Limb (tissue), 2 donors: ENCODE results near the gene KCNMA1.

Source experiments
- DNase-seq, 2 donors: peaks; one replicate each; pipeline ENCODE4 v3.0.0-alpha.2; 2016; ENCODE audit errors: extremely low spot score in 2 of 2

Gene KCNMA1

DNA sequence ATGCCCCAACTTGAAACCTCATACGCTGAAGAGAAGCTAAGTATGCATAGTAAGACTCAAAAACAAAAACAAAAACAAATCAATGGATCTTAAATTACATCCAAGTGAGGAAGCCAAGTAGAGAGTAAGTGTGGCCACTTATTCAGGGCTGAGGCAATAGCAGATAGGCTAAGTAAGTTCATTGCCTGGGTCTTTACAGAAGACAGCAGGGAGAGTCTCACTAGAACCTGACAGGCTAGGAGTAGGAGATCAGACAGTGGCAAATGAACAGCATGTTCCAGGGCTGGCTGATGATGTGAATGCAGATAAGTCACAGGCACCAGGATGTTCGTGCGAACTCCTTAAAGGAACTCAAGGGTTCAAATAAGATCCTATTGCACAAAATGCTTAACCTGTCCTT is 568.6 kb downstream of the KCNMA1 start:
- no peak for DNase-seq

DNA sequence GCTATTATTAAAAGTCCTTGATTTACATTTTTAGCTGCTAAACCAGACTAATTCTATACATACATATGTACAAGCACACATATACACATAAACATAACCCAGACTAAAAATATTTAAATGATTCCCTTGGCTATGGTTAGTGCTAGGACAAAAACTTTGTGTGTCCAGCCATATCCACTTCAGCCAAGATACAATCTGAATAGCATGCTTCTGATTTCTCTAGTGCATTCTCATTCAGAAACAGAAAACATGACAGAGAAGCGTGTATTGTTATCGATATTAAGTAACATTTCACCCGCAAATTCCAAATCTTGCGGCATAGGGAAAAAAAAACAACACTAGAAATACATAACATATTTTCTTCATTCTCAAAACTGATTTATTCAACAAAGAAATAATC is 569.3 kb downstream of the KCNMA1 start:
- no peak for DNase-seq

DNA sequence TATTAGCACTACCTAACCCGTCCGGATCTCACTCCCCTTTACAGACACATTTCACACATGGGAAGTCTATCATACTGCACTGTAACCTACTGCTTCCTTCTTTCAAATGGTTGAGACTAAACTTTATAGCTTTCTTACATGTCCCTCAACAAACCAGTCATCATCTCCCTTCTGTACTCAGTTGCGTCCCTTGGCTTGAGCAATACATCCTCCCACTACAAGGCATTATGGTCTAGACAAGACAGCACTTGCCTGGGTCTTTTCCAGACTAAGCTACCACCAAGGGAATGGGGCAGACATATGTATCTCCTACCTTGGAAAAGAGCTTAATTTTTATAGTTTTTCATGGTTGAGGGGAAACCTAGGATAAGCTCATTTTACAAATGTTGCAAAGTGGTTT is 575.2 kb downstream of the KCNMA1 start:
- DNase-seq: no peak

DNA sequence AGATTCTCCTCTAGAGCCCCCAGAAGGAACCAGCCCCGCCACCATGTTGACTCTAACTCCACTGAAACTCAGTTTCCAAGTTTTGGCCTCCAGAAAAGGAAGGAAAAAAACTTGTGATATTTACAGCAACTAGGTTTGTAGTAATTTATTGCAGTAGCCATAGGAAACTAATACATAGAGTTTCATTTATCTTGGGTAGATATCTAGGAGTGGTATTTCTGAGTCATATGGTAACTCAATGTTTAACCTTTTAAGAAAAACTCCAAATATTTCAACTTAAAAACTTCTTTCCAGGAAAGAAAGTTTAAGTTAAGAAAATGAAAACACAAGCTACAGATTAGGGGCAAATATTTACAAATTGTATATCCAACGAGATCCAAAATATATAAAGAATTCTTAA is 576.7 kb downstream of the KCNMA1 start:
- no peak for DNase-seq

DNA sequence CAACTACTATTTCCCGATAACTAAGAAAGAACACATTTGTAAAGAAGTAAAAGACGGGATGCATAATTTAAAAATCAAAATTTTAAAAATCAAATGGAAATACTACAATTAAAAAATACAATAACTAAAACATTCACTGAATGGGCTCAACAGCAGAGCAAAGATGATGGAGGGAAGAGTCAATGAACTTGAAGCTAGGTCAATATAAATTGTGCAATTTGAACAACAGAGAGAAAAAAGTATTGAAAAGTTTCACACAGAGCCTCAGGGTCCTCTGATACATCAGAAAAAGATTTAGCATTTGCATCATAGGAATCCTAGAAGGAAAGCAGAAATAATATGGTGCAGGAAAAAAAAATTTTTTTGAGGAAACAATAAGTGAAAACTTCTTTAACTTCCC is 581.0 kb downstream of the KCNMA1 start:
- no peak for DNase-seq

DNA sequence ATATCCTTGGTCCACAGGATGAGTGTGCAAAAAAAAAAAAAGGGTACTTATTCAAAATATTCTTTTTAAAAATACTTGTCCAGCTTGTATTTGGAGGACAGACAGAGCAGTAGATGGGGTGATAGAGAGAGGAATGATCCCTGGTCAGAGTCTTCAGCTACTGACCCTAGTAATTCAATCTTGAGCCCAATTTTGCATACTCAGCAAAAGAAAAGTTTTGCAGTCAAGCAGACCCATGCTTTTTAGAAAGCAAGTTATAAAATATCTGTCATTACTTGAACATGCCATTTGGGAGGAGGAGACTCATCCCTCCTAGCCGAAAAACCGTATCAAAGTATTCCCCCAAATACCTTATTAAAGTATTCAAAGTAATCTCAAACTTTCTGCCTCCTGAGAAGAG is 585.0 kb downstream of the KCNMA1 start:
- no peak for DNase-seq

DNA sequence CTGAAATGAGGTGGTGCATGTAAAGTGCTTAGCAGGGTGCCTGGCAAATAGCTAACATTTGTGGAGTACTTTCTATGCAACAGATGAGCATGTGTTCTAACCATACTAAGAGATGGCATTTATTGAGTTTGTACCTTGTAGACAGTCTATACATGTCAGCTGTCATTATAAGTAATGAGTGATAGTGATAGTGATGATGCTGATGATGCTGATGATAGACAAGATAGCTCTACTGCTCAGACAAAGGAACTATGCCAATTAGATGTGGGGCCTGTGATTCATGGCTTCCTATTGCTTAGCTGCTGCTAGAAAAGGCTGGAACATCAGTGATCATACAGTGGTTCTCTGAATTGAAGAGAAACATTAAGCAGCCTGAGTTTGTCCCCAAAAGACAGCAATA is 585.8 kb downstream of the KCNMA1 start:
- no peak for DNase-seq

DNA sequence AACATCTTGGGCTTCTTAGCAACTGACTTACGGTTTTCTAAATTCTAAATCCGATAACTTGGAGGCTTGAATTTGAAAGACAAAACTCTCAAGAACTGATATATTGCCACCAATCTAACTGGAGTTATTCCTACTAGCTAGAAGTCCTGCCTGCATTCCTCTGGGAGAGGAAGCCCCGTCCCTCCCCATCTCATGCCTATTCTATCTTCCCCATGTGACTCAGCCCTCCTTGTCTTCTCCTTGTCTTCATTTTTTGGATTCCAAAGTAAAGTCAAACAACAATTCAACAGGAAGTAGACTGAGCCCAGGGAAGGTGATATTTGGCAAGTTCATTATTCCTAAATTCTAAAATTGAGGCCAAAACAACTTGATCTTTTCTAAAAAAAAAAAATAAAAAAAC is 587.7 kb downstream of the KCNMA1 start:
- no peak for DNase-seq

DNA sequence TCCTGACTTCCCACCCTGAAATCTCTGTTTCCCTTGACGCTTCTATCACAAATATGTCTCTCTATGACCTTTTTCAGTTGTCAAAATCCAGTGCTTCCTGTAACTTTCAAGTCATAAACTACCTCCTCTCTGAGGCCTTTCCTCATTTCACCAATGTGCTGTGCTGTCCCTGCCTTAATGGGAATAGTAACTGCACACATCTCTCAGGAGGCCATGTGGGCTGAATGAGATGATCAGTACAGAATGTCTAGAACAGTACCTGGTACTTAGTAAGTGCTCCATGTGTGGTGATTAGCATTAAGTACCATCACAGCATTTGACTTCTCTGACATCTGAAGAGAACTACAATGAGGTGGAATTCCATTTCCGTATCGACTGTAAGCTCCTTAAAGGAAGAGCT is 588.5 kb downstream of the KCNMA1 start:
- DNase-seq: no peak

DNA sequence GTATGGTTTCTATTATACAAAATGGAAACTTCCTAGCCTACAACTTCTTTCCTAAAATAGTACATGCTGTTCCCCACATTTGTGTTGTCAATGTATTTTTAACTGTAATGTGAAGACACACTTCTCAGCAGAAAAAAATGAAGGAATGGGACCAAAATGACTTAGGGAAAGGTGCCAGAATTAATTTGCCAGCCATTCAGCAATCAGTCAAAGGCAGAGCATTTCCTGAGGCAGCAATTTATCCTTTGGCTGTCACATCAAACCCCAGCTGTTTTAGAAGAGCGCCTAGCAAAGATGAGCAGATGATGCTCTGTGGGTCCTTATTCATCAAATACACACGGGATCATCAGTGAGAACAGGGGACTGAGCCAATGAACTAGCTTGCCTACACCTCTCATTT is 592.5 kb downstream of the KCNMA1 start:
- peak in 1 of 2 donors; percentile 19 for DNase-seq

DNA sequence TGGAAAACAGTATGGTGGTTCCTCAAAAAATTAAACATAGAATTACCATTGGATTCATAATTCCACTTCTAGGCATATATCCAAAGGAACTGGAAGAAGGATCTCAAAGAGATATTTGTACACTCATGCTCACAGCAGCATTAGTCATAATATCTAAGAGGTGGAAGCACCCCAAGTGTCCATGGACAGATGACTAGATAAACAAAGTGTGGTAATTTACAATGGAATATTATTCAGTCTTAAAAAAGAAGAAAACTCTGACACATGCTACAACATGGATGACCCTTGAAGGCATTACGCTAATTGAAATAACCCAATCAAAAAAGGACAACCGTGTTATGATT is 594.2 kb downstream of the KCNMA1 start:
- no peak for DNase-seq

DNA sequence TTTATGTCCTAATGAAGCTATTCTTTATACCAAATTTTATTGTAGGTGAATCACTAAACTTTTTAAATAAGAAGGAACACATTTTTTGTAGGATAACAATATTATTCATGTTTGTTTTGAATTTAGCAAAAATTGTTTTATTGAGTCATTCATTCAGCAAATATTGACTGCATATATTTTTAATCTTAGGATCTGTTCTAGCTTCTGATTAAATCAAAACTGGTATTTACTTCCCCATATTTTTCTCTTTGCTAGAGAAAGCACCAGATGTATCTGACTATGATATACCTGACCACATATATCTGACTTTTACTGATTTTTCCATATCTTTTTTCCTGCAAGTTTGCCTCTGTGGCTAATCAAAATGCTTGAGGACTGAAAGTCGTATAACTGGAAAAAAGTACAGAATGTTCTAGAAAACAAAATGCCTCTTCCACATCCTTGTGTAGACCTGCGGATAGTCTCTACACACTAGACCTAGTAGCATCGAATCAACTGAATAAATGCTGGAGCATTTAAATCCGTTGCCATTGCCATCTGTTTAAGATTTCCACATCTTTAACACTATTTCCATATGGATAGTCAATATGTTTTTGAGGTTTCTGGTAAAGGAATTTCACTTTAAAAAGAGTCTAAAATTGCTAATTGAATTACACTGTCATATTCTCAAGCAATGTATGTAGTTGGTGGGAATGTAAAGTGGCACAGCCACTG is 594.7 kb downstream of the KCNMA1 start:
- DNase-seq: no peak

DNA sequence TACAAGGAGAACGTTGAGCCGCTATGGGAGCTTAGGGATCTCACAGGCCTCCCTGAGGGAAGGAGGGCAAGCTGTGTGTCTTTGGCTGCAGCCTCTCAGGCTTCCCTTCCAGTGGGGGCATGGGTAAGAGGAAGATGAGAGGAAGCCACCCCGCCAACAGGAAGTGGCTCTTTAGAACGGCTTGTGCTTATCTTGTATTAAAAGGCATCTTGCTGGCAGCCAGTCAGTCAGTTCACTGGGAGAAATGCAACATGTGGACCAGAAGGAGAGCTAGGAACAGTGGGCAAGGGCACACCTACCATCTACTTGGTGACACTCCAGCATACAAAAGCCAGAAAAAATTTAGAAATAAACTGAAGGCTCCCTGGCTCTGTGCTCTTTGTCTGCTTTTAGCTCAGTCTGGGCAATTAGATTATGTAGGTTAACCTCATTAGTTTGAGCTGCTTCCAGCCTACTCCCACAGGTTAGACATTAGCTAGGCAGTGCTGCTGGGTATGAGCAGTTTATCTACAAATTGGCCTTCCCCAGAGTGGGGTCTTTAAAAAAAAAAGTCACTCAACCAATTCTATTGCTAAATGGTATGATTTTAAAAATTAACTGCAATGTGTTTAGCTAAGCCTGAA is 595.9 kb downstream of the KCNMA1 start:
- no peak for DNase-seq

DNA sequence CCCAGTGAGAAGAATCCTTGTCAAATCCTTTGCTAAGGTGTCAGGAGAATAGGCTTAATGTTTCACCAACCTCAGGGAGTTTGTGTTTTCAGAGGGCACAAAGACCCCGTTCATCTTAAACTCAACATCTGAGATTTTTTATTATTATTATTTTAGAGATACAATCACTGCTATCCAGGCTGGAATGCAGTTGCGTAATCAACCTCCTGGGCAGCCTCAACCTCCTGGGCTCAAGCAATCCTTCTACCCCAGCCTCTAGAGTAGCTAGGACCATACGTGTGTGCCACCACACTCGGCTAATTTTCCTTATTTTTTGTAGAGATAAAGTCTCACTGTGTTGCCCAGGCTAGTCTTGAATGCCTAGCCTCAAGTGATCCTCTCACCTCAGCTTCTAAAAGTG is 599.2 kb downstream of the KCNMA1 start:
- DNase-seq: no peak

DNA sequence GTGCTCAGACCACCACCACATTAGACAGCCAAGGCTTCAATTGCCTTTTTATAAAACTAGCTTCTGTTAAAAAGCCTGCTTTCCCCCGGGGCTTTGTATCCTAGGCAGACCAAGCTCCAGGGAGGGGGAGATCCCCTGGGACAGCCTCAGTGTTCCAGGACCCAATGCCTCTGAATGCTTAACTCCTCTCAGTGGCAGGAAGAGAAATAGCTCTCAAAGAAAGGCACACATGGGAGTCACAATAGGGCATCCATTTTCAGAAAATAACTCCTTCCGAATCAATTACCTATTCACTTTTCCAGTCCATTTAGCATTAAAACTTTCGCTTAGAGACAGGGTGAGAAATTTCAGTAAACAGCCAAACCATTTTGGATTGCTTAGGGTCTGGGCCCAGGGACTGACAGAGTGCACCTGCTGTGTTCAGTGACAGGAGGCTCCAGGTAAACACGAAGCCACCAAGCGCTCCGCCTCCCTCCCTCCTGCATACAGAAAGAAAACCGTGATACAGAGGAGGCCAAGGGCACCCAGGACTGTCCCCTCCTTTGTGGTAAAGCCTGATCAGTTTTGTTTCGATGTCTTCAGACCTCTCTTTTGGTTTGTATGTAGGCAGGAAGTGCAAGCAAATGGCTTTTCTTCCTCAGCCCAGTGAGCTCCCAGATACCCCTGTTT is 599.7 kb downstream of the KCNMA1 start:
- no peak for DNase-seq

DNA sequence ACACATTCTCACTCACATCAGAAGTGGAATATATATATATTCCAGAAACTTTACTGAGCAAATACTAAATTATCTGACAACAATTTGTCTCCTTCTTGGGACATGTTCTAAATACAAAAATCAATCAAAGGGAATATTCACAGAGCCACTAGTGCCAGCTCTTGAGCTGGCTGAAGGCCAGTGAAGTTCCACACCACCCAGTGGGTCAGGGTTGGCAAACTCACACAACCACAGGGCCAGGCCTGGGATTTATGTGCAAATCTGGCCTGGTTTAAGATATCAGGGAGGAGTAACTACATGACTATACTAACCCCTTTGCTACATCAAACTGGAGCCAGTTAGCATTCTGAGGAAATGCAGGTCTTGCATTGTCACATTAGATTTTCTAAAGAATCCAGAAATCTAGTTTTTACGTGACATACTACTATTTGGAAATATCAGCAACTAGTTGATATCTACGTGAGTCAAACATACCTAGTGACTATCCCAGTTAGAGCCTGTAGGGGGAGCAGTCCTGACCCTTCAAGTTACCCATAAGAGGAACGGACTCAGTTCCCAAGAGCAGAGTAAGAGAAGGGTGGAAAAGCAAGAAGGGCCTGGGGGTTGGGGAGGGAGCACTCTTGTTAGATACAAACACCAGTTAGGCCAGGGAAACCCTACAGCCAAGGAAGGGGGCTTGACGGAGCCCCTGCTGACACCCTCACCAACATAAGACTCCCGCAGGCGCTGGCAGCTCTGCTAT is 600.4 kb downstream of the KCNMA1 start:
- DNase-seq: no peak

DNA sequence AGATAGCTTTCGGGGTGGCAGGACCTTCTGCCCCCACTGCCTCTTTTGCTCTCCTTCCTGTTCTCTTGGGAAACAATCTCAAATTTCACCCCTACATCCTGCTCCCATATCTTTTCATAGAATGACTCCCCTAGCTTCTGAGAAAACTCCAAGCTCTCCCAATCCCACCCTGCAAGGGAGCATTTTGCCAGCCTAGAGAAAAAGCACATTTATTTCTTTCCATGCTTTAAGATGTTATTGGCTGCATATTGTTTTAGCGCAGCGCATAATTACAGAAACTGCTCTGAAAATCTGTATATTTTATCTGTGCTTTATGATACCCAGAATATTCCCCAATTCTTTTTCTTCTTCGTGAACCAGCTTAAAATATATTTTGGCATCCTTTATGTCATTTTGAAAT is 601.3 kb downstream of the KCNMA1 start:
- no peak for DNase-seq

DNA sequence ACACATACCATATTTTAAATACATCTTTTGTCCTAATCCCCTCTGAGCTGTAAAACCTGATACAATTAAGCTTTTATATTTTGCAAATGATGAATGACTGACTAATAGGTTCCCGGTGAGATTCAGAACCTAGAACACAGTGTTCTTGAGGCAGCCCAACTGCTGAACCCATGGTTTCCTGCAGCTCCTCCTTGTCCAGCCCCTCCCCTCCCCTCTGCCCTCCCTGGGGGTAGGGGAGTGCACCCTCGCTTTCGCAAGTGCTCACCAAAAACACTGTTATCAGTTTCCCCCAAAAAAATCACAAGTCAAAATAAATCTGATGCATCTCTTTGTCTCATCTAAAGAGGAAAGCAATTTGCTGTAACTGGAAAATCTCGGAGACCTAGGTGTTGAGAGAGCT is 602.8 kb downstream of the KCNMA1 start:
- no peak for DNase-seq

DNA sequence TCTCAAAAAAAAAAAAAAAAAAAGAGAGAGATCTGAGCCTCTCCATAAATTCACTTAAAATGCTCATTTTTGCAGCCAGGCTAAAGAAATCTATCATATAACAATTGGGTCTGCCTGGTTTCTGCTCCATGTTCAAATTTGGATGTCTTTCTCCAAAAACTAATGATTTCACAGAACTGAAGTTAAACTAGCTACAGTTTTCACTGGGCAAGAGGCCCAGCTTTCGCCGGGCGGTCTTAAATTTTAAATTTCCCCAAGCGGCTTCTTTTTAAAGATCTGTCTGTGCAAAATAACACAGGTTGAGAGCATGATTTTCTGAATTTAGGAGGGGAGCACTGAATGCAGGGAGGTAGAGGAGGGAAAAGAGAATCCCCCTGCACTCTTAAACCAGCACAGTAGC is 603.4 kb downstream of the KCNMA1 start:
- peak in 1 of 2 donors; percentile 45 for DNase-seq

DNA sequence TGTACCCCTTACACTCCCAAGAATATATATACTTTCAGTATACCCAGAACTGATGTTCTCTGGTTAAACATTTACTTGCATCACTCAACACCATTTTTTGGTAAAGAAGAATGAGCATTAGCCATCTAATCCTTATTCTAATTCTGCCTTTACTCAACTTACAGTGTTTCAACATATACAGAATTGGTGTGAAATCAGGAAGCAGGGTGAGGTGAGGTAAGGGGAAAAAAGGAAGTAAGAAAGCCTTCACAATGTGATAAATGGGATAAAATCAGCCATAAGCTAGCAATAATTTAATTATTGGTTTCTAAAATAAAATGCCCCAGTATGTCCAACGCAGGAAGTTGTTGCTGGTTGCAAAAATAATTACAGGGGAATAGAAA is 605.4 kb downstream of the KCNMA1 start:
- no peak for DNase-seq

DNA sequence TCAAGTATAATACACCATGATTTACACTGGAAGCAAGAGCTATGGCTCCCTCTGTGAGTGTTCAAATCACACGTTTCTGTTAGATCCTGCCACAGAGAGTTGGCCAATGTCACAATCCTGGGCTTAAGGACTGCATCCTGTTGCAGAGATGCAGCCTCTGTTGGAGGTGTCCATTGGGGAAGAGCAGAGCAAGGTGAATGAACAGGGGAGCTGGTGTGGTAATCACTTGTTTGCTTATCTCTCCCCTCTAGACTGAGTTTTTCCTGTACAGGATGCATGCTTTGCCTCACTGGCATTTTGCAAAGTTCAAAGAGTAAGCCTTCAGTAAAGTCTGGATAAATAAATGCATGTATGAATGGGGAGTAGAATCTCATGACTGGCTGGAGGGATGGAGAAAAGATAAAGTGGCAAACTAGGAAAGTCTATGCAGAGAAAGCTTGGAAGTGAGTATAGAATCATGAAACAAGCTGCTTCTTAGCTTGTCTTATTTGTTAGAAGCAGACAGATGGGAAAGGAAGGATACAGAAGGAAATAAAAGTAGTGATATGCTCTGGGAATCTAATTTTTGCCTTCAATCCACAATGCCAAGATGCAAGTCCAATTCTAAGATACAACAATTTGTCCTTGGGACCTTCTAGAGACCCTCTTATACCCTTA is 605.9 kb downstream of the KCNMA1 start:
- DNase-seq: no peak

DNA sequence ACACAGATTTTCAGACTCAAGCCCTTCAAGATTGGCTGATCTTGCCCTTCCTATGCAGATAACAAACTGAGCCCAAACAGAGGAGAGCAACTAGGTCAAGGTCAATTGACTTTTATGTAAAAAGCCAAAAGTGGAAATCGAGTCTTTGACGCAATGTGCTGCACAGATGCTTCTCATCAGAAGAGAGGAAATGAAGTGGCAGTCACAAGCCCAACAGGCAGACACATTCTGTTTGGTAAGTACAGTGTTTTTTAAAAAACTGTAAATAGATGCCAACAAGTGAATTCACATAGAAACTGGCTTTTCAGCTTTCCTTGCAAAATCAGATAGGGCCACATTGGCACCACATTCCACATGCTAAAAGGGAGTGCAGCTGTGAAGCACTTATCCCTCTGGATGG is 606.6 kb downstream of the KCNMA1 start:
- DNase-seq: no peak
